WI38 (cell line): ENCODE measurements around the gene IFT122.

Source experiments
- H3K4me3 ChIP-seq: 2 replicates; pipeline ENCODE4 v1.5.1; 2011; ENCODE audit warnings: low read depth, mild to moderate bottlenecking, control low read depth, low read length
- TF ChIP-seq, protein P1 (sequence below): IDR thresholded peaks from 2 replicates; pipeline ENCODE4 v1.5.1; 2012; ENCODE audit warnings: low read depth, mild to moderate bottlenecking, control low read depth, low read length

IFT122 gene

DNA sequence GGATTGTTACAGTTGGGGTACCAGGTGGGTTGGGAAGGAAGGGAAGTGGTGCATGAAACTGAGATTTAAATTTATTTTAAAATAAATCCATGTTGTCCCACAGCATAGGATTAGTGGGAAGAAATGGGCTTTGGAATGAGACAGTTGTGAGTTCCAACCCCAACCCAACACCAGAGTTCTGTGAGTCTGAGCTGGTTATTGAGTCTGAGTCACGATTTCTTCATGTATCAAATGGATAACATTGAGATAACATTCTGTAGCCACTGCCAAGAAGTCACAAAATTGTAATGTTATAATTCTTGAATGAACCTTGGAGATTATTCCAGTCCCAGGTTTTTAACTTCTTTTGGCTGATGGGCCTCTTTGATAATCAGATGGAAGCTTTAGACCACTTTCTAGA, 13.7 kb downstream of the IFT122 start:
- TF ChIP-seq, protein P1, sequence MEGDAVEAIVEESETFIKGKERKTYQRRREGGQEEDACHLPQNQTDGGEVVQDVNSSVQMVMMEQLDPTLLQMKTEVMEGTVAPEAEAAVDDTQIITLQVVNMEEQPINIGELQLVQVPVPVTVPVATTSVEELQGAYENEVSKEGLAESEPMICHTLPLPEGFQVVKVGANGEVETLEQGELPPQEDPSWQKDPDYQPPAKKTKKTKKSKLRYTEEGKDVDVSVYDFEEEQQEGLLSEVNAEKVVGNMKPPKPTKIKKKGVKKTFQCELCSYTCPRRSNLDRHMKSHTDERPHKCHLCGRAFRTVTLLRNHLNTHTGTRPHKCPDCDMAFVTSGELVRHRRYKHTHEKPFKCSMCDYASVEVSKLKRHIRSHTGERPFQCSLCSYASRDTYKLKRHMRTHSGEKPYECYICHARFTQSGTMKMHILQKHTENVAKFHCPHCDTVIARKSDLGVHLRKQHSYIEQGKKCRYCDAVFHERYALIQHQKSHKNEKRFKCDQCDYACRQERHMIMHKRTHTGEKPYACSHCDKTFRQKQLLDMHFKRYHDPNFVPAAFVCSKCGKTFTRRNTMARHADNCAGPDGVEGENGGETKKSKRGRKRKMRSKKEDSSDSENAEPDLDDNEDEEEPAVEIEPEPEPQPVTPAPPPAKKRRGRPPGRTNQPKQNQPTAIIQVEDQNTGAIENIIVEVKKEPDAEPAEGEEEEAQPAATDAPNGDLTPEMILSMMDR = no peak
- no peak overlapping the region for H3K4me3 ChIP-seq

GRCh38 chr3:129460155-129460554, 20.1 kb downstream of the IFT122 start:
- no peak overlapping the region for H3K4me3 ChIP-seq
- TF ChIP-seq, protein P1 = no peak

DNA sequence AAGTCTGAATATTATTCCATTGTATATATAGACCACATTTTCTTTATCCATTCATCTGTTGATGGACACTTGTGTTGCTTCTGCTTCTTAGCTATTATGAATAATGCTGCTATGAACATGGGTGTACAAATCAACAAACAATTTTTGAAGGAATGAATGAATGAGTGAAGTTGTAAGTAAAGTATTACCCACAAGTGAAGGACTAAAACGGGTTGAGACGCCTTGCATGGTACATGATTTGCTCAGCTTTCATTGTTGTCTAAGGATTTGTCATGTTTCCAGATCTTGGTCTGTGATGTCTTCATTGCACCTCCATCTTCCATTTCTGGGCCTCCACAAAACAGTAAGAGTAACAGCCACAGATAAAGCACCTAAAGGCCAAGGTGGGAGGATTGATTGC, 20.5 kb downstream of the IFT122 start:
- no peak overlapping the region for H3K4me3 ChIP-seq
- TF ChIP-seq, protein P1 = no peak

GRCh38 chr3:129461022-129461421, 21.0 kb downstream of the IFT122 start:
- TF ChIP-seq, protein P1 = no peak
- H3K4me3 ChIP-seq = no peak overlapping the region

DNA sequence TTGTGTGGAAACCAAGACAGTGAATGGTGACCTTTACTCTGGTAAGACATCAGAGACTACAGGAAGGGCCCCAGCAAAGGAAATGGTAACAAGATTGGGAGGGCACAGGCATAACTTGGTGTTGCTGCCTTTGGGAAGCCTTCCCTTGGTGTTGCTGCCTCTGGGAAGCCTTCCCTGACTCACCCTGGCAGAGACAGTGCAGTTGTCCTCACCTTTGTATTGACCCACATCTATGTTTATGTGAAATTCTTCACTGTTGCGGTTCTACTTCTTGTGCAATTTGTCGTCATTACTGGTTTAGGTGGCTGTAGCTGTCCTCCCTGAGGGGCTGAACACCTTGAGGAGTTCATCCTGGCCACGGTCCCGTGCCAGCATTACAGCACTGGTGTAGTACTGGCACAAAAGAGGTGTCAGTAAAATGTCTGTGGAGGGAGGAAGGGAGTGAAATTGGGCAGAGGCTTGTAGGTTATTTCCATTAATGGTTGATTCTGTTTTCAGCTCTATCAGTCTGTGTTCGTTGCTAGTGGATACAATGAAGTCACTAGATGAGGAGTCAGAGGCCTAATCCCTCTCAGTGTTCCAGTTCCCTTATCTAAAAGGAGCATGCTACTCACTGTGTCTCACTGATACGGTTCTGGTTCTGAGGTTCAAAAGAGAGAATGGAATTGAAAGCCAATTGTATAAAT, 21.6 kb downstream of the IFT122 start:
- H3K4me3 ChIP-seq = no peak overlapping the region
- TF ChIP-seq, protein P1 = no peak

GRCh38 chr3:129462361-129462968, 22.4 kb downstream of the IFT122 start:
- no peak overlapping the region for H3K4me3 ChIP-seq
- TF ChIP-seq, protein P1 = no peak

GRCh38 chr3:129463094-129463493, 23.1 kb downstream of the IFT122 start:
- no peak overlapping the region for H3K4me3 ChIP-seq
- TF ChIP-seq, protein P1 = no peak
